Measurements from ENCODE around the gene ITFG2. TPM values are rescaled to one million over a fixed set of nuclear protein-coding genes. Genes with fewer than 3 reads are reported as not detected.

ITFG2 gene
- total RNA-seq, 1 donor from 2014 or later: 46.4 TPM

GRCh38 chr12:2801044-2801783, 11.3 kb upstream of the ITFG2 start:
- H3K9me3 Mint-ChIP-seq: no peaks in the 10 kb centered on the region
- H3K4me1 Mint-ChIP-seq (ENCODE audit: low read depth): peaks cover 12% of the 10 kb centered on the region
- no peaks in the 10 kb centered on the region for H3K27me3 Mint-ChIP-seq (ENCODE audit: low read depth)
- intact Hi-C loops (cut with micrococcal nuclease): no loop called here
- H3K4me3 Mint-ChIP-seq (ENCODE audit: low read depth): no peak overlapping the region
- no peak for DNase-seq (ENCODE audit: low spot score)
- peaks cover 93% of the 10 kb centered on the region for H3K36me3 Mint-ChIP-seq (ENCODE audit: low read depth)
- H3K27ac Mint-ChIP-seq: no peak overlapping the region

GRCh38 chr12:2803635-2804392, 8.7 kb upstream of the ITFG2 start:
- Mint-ChIP-seq H3K9me3 (no peaks in the 10 kb centered on the region), H3K27ac (no peak overlapping the region), H3K27me3 (ENCODE audit: low read depth) (no peaks in the 10 kb centered on the region), H3K4me3 (ENCODE audit: low read depth) (no peak overlapping the region), H3K36me3 (ENCODE audit: low read depth) (peaks cover 73% of the 10 kb centered on the region), H3K4me1 (ENCODE audit: low read depth) (peaks cover 3% of the 10 kb centered on the region)
- intact Hi-C loops (cut with micrococcal nuclease): no loop called here
- no peak for DNase-seq (ENCODE audit: low spot score)

GRCh38 chr12:2804393-2805142, 7.9 kb upstream of the ITFG2 start:
- Mint-ChIP-seq H3K27ac (no peak overlapping the region), H3K27me3 (ENCODE audit: low read depth) (no peaks in the 10 kb centered on the region), H3K4me1 (ENCODE audit: low read depth) (peaks cover 3% of the 10 kb centered on the region), H3K9me3 (no peaks in the 10 kb centered on the region), H3K36me3 (ENCODE audit: low read depth) (peaks cover 65% of the 10 kb centered on the region), H3K4me3 (ENCODE audit: low read depth) (no peak overlapping the region)
- DNase-seq (ENCODE audit: low spot score): no peak
- intact Hi-C loops (cut with micrococcal nuclease): no loop called here

GRCh38 chr12:2805143-2805520, 7.3 kb upstream of the ITFG2 start:
- no peaks in the 10 kb centered on the region for H3K9me3 Mint-ChIP-seq
- H3K27ac Mint-ChIP-seq: no peak overlapping the region
- no peak overlapping the region for H3K4me3 Mint-ChIP-seq (ENCODE audit: low read depth)
- peaks cover 60% of the 10 kb centered on the region for H3K36me3 Mint-ChIP-seq (ENCODE audit: low read depth)
- peaks cover 3% of the 10 kb centered on the region for H3K4me1 Mint-ChIP-seq (ENCODE audit: low read depth)
- intact Hi-C loops (cut with micrococcal nuclease): no loop called here
- DNase-seq (ENCODE audit: low spot score): no peak
- H3K27me3 Mint-ChIP-seq (ENCODE audit: low read depth): no peaks in the 10 kb centered on the region

- Mint-ChIP-seq H3K4me3 (ENCODE audit: low read depth) (no peak overlapping the region), H3K36me3 (ENCODE audit: low read depth) (peaks cover 44% of the 10 kb centered on the region), H3K9me3 (no peaks in the 10 kb centered on the region), H3K27ac (no peak overlapping the region), H3K4me1 (ENCODE audit: low read depth) (peaks cover 5% of the 10 kb centered on the region), H3K27me3 (ENCODE audit: low read depth) (no peaks in the 10 kb centered on the region)
- intact Hi-C loops (cut with micrococcal nuclease): no loop called here
- DNase-seq (ENCODE audit: low spot score): no peak
Measured at GRCh38 chr12:2806700-2807099, 5.8 kb upstream of the ITFG2 start.

GRCh38 chr12:2811801-2812200, 667 bp upstream of the ITFG2 start:
- peaks cover 13% of the 10 kb centered on the region for H3K4me1 Mint-ChIP-seq (ENCODE audit: low read depth)
- peak overlapping the region; percentile 100 for H3K27ac Mint-ChIP-seq
- no peaks in the 10 kb centered on the region for H3K9me3 Mint-ChIP-seq
- H3K36me3 Mint-ChIP-seq (ENCODE audit: low read depth): peaks cover 8% of the 10 kb centered on the region
- H3K4me3 Mint-ChIP-seq (ENCODE audit: low read depth): peak overlapping the region; percentile 100
- no peak for DNase-seq (ENCODE audit: low spot score)
- H3K27me3 Mint-ChIP-seq (ENCODE audit: low read depth): no peaks in the 10 kb centered on the region
- intact Hi-C loops (cut with micrococcal nuclease): loop anchor here (1.0 to 2.0 kb wide), 4 partner anchors 16 to 120 kb away; partner anchors contain the start of genes FOXM1 and RHNO1

- DNase-seq (ENCODE audit: low spot score): peak; percentile 43
- peak overlapping the region; percentile 100 for H3K4me3 Mint-ChIP-seq (ENCODE audit: low read depth)
- intact Hi-C loops (cut with micrococcal nuclease): loop anchor here (1.0 to 2.0 kb wide), 2 partner anchors 55 to 61 kb away; no protein-coding TSS in a partner anchor
- H3K4me1 Mint-ChIP-seq (ENCODE audit: low read depth): peaks cover 13% of the 10 kb centered on the region
- no peaks in the 10 kb centered on the region for H3K9me3 Mint-ChIP-seq
- H3K27me3 Mint-ChIP-seq (ENCODE audit: low read depth): no peaks in the 10 kb centered on the region
- H3K27ac Mint-ChIP-seq: peak overlapping the region; percentile 100
- peaks cover 15% of the 10 kb centered on the region for H3K36me3 Mint-ChIP-seq (ENCODE audit: low read depth)
Measured at GRCh38 chr12:2813214-2814185, 1.0 kb downstream of the ITFG2 start.

- DNase-seq (ENCODE audit: low spot score): no peak
- H3K27me3 Mint-ChIP-seq (ENCODE audit: low read depth): no peaks in the 10 kb centered on the region
- H3K9me3 Mint-ChIP-seq: no peaks in the 10 kb centered on the region
- intact Hi-C loops (cut with micrococcal nuclease): no loop called here
- no peak overlapping the region for H3K4me3 Mint-ChIP-seq (ENCODE audit: low read depth)
- no peaks in the 10 kb centered on the region for H3K4me1 Mint-ChIP-seq (ENCODE audit: low read depth)
- peaks cover 56% of the 10 kb centered on the region for H3K36me3 Mint-ChIP-seq (ENCODE audit: low read depth)
- H3K27ac Mint-ChIP-seq: no peak overlapping the region
Measured at GRCh38 chr12:2819810-2820209, 7.3 kb downstream of the ITFG2 start.

- DNase-seq (ENCODE audit: low spot score): no peak
- Mint-ChIP-seq H3K36me3 (ENCODE audit: low read depth) (peaks cover 60% of the 10 kb centered on the region), H3K4me1 (ENCODE audit: low read depth) (no peaks in the 10 kb centered on the region), H3K4me3 (ENCODE audit: low read depth) (no peak overlapping the region), H3K9me3 (no peaks in the 10 kb centered on the region), H3K27me3 (ENCODE audit: low read depth) (no peaks in the 10 kb centered on the region), H3K27ac (no peak overlapping the region)
- intact Hi-C loops (cut with micrococcal nuclease): no loop called here
Measured at GRCh38 chr12:2820432-2820831, 8.0 kb downstream of the ITFG2 start.

GRCh38 chr12:2823483-2823882, 11.0 kb downstream of the ITFG2 start:
- Mint-ChIP-seq H3K4me1 (ENCODE audit: low read depth) (no peaks in the 10 kb centered on the region), H3K27ac (no peak overlapping the region), H3K4me3 (ENCODE audit: low read depth) (no peak overlapping the region), H3K36me3 (ENCODE audit: low read depth) (peaks cover 55% of the 10 kb centered on the region), H3K27me3 (ENCODE audit: low read depth) (no peaks in the 10 kb centered on the region), H3K9me3 (no peaks in the 10 kb centered on the region)
- intact Hi-C loops (cut with micrococcal nuclease): no loop called here
- no peak for DNase-seq (ENCODE audit: low spot score)

- peaks cover 61% of the 10 kb centered on the region for H3K36me3 Mint-ChIP-seq (ENCODE audit: low read depth)
- no peaks in the 10 kb centered on the region for H3K27me3 Mint-ChIP-seq (ENCODE audit: low read depth)
- intact Hi-C loops (cut with micrococcal nuclease): no loop called here
- no peaks in the 10 kb centered on the region for H3K4me1 Mint-ChIP-seq (ENCODE audit: low read depth)
- H3K27ac Mint-ChIP-seq: no peak overlapping the region
- H3K4me3 Mint-ChIP-seq (ENCODE audit: low read depth): no peak overlapping the region
- H3K9me3 Mint-ChIP-seq: no peaks in the 10 kb centered on the region
- no peak for DNase-seq (ENCODE audit: low spot score)
Measured at GRCh38 chr12:2824541-2824940, 12.1 kb downstream of the ITFG2 start.

GRCh38 chr12:2825132-2825531, 12.7 kb downstream of the ITFG2 start:
- intact Hi-C loops (cut with micrococcal nuclease): no loop called here
- Mint-ChIP-seq H3K4me3 (ENCODE audit: low read depth) (no peak overlapping the region), H3K4me1 (ENCODE audit: low read depth) (no peaks in the 10 kb centered on the region), H3K27ac (no peak overlapping the region), H3K36me3 (ENCODE audit: low read depth) (peaks cover 55% of the 10 kb centered on the region), H3K27me3 (ENCODE audit: low read depth) (no peaks in the 10 kb centered on the region), H3K9me3 (no peaks in the 10 kb centered on the region)
- no peak for DNase-seq (ENCODE audit: low spot score)
